Colonic mucosa (tissue), 4 donors: ENCODE data around the gene ARHGAP5. TPM values are rescaled to one million over a fixed set of nuclear protein-coding genes. Genes with fewer than 3 reads are reported as not detected.

ENCODE experiments used
- DNase-seq: peaks from one replicate; pipeline ENCODE4 v3.0.0-alpha.2; 2020
- H3K27ac ChIP-seq: fragments of 200-600 bp; one replicate; pipeline ENCODE4 v1.8.0; 2021
- H3K27me3 ChIP-seq: fragments of 200-600 bp; one replicate; pipeline ENCODE4 v1.8.0; 2021
- H3K36me3 ChIP-seq: fragments of 200-600 bp; one replicate; pipeline ENCODE4 v1.8.0; 2021
- H3K4me1 ChIP-seq: fragments of 200-600 bp; one replicate; pipeline ENCODE4 v1.8.0; 2021; ENCODE audit warnings: mild to moderate bottlenecking
- H3K4me3 ChIP-seq: fragments of 200-600 bp; one replicate; pipeline ENCODE4 v1.8.0; 2021
- H3K9ac ChIP-seq, 2 donors: one replicate each; pipeline ENCODE4 v1.7.0; 2013; ENCODE audit warnings: control low read depth in 2 of 2, low read depth in 2 of 2, low read length in 2 of 2
- H3K9me3 ChIP-seq: fragments of 200-600 bp; one replicate; pipeline ENCODE4 v1.8.0; 2021
- CTCF ChIP-seq: fragments of 200-600 bp; IDR thresholded peaks from one replicate; pipeline ENCODE4 v1.8.0; 2022; ENCODE audit warnings: antibody characterized with exemption, mild to moderate bottlenecking
- intact Hi-C: fragments of 100-400 bp; cut with DNase I; formaldehyde crosslinking; loops from one replicate; pipeline ENCODE4 v1.14.1; 2022
- total RNA-seq, 2 donors: library from RNA; stranded (reverse); fragmentation: NEBNext Ultra II Directional in 1 of 2; extraction: Animal tissue kit (Norgen Biotek cat#: 25700) in 1 of 2; gene quantifications; one replicate each; pipeline ENCODE4 v1.2.1, GENCODE V29; 2021
- donor health status: healthy.
- donor health status: DM: no; HTN: no; CAD: no.
- donor health status: DM: no; HTN: no; CAD: no.

The ARHGAP5 gene
- total RNA-seq, 2 donors from 2014 or later: 77.8 to 140 TPM

GRCh38 chr14:32085182-32085844 lies 8.2 kb downstream of the ARHGAP5 start:
- peaks cover 8% of the 10 kb centered on the region for H3K4me1 ChIP-seq
- no peak for DNase-seq

GRCh38 chr14:32085845-32086383 lies 8.8 kb downstream of the ARHGAP5 start:
- TF ChIP-seq CTCF: no peak
- no peaks in the 10 kb centered on the region for H3K9me3 ChIP-seq
- no peak for DNase-seq
- H3K9ac ChIP-seq: no peak overlapping the region
- no peaks in the 10 kb centered on the region for H3K36me3 ChIP-seq
- no peak overlapping the region for H3K4me3 ChIP-seq
- H3K27ac ChIP-seq: no peak overlapping the region
- H3K27me3 ChIP-seq: no peaks in the 10 kb centered on the region
- intact Hi-C loops: no loop called here
- peaks cover 8% of the 10 kb centered on the region for H3K4me1 ChIP-seq

More at GRCh38 chr14:32085182-32085844, 8.2 kb downstream of the ARHGAP5 start:
- H3K27ac ChIP-seq: no peak overlapping the region
- H3K4me3 ChIP-seq: no peak overlapping the region
- H3K9ac ChIP-seq: no peak overlapping the region
- no peaks in the 10 kb centered on the region for H3K27me3 ChIP-seq
- H3K36me3 ChIP-seq: no peaks in the 10 kb centered on the region
- H3K9me3 ChIP-seq: no peaks in the 10 kb centered on the region
- no peak for TF ChIP-seq CTCF
- intact Hi-C loops: no loop called here

- Histone ChIP-seq H3K4me1 (peaks cover 6% of the 10 kb centered on the region), H3K9me3 (no peaks in the 10 kb centered on the region), H3K36me3 (no peaks in the 10 kb centered on the region), H3K27me3 (no peaks in the 10 kb centered on the region), H3K27ac (no peak overlapping the region), H3K9ac (no peak overlapping the region), H3K4me3 (no peak overlapping the region)
- TF ChIP-seq CTCF: no peak
- intact Hi-C loops: no loop called here
- no peak for DNase-seq
Measured at GRCh38 chr14:32087173-32087861, 10.2 kb downstream of the ARHGAP5 start.

- Histone ChIP-seq H3K36me3 (no peaks in the 10 kb centered on the region), H3K27me3 (no peaks in the 10 kb centered on the region), H3K4me1 (peaks cover 4% of the 10 kb centered on the region), H3K9me3 (no peaks in the 10 kb centered on the region), H3K27ac (no peak overlapping the region), H3K9ac (no peak overlapping the region), H3K4me3 (no peak overlapping the region)
- TF ChIP-seq CTCF: no peak
- intact Hi-C loops: no loop called here
- no peak for DNase-seq
Measured at GRCh38 chr14:32087907-32088306, 10.8 kb downstream of the ARHGAP5 start.

- no peak for DNase-seq
Measured at GRCh38 chr14:32090686-32091085, 13.6 kb downstream of the ARHGAP5 start.

More at GRCh38 chr14:32090686-32091085, 13.6 kb downstream of the ARHGAP5 start:
- no peak for TF ChIP-seq CTCF
- no peak overlapping the region for H3K9ac ChIP-seq
- H3K9me3 ChIP-seq: no peaks in the 10 kb centered on the region
- H3K4me1 ChIP-seq: peaks cover 4% of the 10 kb centered on the region
- H3K27ac ChIP-seq: no peak overlapping the region
- intact Hi-C loops: no loop called here
- no peaks in the 10 kb centered on the region for H3K27me3 ChIP-seq
- no peak overlapping the region for H3K4me3 ChIP-seq
- H3K36me3 ChIP-seq: no peaks in the 10 kb centered on the region
